DND-41 (cell line): ENCODE measurements around the gene SPATA19.
A peak's percentile ranks its signal among the peaks of the same experiment; 100 is the strongest.

ENCODE experiments used
- ATAC-seq: fragments of 200-7000 bp; cut with Tn5 transposase; 3 replicates; pipeline ENCODE4 v1.9.1; 2021; ENCODE audit warnings: low read depth; ENCODE audit not compliant: insufficient read depth
- DNase-seq: peaks from one replicate; pipeline ENCODE4 v3.0.0-alpha.2; 2020
- H2AFZ ChIP-seq: 2 replicates; pipeline ENCODE4 v1.6.0; 2012; ENCODE audit warnings: low read depth, low read length
- H3K27ac ChIP-seq: 2 replicates; pipeline ENCODE4 v1.5.1; 2012; ENCODE audit warnings: low read length, inconsistent platforms
- H3K27me3 ChIP-seq: fragments of 200-600 bp; sonication (generic); 2 replicates; pipeline ENCODE4 v1.6.0; 2012; ENCODE audit warnings: low read length, mild to moderate bottlenecking, inconsistent platforms; ENCODE audit not compliant: insufficient read depth, poor library complexity
- H3K36me3 ChIP-seq: 2 replicates; pipeline ENCODE4 v1.5.1; 2012; ENCODE audit warnings: low read length, inconsistent platforms; ENCODE audit not compliant: insufficient read depth
- H3K4me1 ChIP-seq: 2 replicates; pipeline ENCODE4 v1.5.1; 2012; ENCODE audit warnings: mild to moderate bottlenecking, low read length; ENCODE audit not compliant: insufficient read depth
- H3K4me2 ChIP-seq: 2 replicates; pipeline ENCODE4 v1.6.0; 2012; ENCODE audit warnings: mild to moderate bottlenecking, moderate library complexity, low read length, inconsistent platforms; ENCODE audit not compliant: insufficient read depth
- H3K4me3 ChIP-seq, 2 experiments: fragments of 200-600 bp in 1 of 2; shearing (Covaris generic) in 1 of 2; 2 replicates each; pipeline ENCODE4 v1.5.1; 2012 to 2016; ENCODE audit warnings: inconsistent platforms in 2 of 2, low read length in 2 of 2, mild to moderate bottlenecking in 2 of 2, low read depth in 1 of 2, moderate library complexity in 1 of 2
- H3K79me2 ChIP-seq: 2 replicates; pipeline ENCODE4 v1.6.0; 2012; ENCODE audit warnings: low read length, inconsistent platforms; ENCODE audit not compliant: insufficient read depth
- H3K9ac ChIP-seq: 2 replicates; pipeline ENCODE4 v1.6.0; 2012; ENCODE audit warnings: low read depth, mild to moderate bottlenecking, inconsistent platforms, low read length, moderate library complexity
- H3K9me3 ChIP-seq: 2 replicates; pipeline ENCODE4 v1.5.1; 2012; ENCODE audit warnings: low read length, moderate library complexity, mild to moderate bottlenecking, inconsistent platforms; ENCODE audit not compliant: insufficient read depth, severe bottlenecking
- H4K20me1 ChIP-seq: 2 replicates; pipeline ENCODE4 v1.6.0; 2012; ENCODE audit warnings: low read length; ENCODE audit not compliant: insufficient read depth
- EZH2 ChIP-seq: IDR thresholded peaks from 3 replicates; pipeline ENCODE4 v1.6.1; 2012; ENCODE audit warnings: borderline replicate concordance, low read depth, mild to moderate bottlenecking, moderate library complexity, low read length, inconsistent platforms; ENCODE audit not compliant: severe bottlenecking
- TF ChIP-seq, protein P1 (sequence below): IDR thresholded peaks from 2 replicates; pipeline ENCODE4 v1.5.1; 2012; ENCODE audit warnings: borderline replicate concordance, low read length, moderate library complexity, mild to moderate bottlenecking; ENCODE audit not compliant: poor library complexity, severe bottlenecking; ENCODE audit errors: extremely low read depth

Gene SPATA19

DNA sequence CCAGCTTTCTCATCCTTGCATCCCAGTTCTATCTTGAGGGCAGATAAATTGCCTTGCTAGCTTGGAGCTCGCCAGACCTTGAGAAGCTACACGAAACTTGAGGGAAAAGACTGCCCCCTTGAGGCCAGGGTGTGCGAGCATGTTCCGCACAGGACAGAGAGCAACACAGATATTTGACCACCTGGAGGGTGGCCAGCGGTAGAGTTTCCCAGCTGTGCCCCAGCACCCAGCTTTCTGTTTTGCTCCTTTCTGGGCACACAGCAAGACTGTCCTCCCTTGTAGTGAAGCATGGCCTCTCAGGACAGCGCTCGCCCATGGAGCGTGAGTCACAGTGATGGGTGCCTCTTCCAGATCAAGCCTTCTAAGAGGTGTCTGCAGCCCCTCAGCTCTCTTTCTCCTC lies 23.5 kb downstream of the SPATA19 start:
- no peak overlapping the region for H3K4me3 ChIP-seq
- no peak overlapping the region for H3K4me2 ChIP-seq
- no peak overlapping the region for H2AFZ ChIP-seq
- H3K9me3 ChIP-seq: no peaks in the 10 kb centered on the region
- peaks cover 9% of the 10 kb centered on the region for H3K27me3 ChIP-seq
- H3K9ac ChIP-seq: no peak overlapping the region
- H3K4me1 ChIP-seq: no peaks in the 10 kb centered on the region
- no peak for TF ChIP-seq EZH2
- TF ChIP-seq, protein P1, sequence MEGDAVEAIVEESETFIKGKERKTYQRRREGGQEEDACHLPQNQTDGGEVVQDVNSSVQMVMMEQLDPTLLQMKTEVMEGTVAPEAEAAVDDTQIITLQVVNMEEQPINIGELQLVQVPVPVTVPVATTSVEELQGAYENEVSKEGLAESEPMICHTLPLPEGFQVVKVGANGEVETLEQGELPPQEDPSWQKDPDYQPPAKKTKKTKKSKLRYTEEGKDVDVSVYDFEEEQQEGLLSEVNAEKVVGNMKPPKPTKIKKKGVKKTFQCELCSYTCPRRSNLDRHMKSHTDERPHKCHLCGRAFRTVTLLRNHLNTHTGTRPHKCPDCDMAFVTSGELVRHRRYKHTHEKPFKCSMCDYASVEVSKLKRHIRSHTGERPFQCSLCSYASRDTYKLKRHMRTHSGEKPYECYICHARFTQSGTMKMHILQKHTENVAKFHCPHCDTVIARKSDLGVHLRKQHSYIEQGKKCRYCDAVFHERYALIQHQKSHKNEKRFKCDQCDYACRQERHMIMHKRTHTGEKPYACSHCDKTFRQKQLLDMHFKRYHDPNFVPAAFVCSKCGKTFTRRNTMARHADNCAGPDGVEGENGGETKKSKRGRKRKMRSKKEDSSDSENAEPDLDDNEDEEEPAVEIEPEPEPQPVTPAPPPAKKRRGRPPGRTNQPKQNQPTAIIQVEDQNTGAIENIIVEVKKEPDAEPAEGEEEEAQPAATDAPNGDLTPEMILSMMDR: peak; percentile 90
- no peaks in the 10 kb centered on the region for H3K79me2 ChIP-seq
- no peaks in the 10 kb centered on the region for H3K36me3 ChIP-seq
- DNase-seq (peak; percentile 49), ATAC-seq (peak; percentile 58; the same call in 2 of the 3 replicates)
- peaks cover 7% of the 10 kb centered on the region; the same call in 1 of the 2 replicates for H4K20me1 ChIP-seq
- H3K27ac ChIP-seq: no peak overlapping the region

DNA sequence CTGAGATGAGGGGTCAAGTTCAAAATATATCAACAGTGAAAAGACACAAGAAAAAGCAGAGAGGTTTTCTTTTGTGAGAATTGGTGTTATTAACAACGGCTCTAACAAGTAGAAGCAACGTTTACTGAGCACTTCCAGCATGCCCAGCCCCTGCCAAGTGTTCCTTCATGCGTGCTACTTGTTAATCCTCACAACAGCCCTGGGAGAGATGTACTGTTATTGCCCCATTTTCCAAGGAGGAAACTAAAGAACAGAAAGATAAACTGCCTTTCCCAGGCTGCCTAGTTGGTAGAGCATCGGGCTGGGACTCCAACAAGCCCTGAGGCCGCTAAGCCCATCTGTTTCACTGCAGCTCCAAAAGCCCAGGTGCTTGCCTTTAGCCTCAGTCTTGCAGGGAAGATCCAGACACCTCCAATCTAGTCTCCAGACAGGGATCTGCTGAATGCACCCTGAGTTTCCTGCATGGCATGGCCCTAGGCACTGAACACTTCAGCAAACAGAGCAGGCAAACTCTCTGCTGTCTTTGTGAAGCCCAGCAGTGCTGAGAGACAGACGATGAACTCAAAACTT lies 25.5 kb downstream of the SPATA19 start:
- Histone ChIP-seq H3K9ac (no peak overlapping the region), H3K4me2 (no peak overlapping the region), H3K27me3 (peaks cover 16% of the 10 kb centered on the region), H3K36me3 (no peaks in the 10 kb centered on the region), H4K20me1 (peaks cover 7% of the 10 kb centered on the region; the same call in 1 of the 2 replicates), H3K4me1 (no peaks in the 10 kb centered on the region), H3K4me3 (no peak overlapping the region), H3K79me2 (no peaks in the 10 kb centered on the region), H3K9me3 (no peaks in the 10 kb centered on the region), H2AFZ (no peak overlapping the region), H3K27ac (no peak overlapping the region)
- no peak for ATAC-seq
- no peak for TF ChIP-seq EZH2
- TF ChIP-seq, protein P1: no peak
- DNase-seq: no peak

DNA sequence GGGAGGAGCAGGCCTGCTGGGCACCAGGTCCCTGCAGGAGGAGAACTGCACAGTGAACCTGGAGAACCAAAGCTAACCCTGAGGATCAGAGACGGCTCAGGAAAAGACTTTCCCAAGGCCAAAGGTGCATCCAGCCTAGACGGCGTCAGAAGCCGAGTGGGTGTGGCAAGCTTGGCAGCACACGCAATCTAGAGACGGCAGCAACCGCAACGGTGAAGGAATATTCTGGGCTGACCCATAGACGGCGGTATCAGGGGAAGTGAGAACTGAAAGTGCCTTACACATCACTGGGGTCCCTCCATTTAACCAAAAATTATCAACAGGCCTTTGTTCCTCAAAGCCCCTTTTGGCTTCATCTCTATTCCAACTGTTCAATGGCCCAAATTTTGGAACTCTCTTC lies 26.2 kb downstream of the SPATA19 start:
- peaks cover 7% of the 10 kb centered on the region; the same call in 1 of the 2 replicates for H4K20me1 ChIP-seq
- H3K4me1 ChIP-seq: no peaks in the 10 kb centered on the region
- no peak overlapping the region for H3K27ac ChIP-seq
- no peak for DNase-seq
- no peak overlapping the region for H3K9ac ChIP-seq
- H3K4me3 ChIP-seq: no peak overlapping the region
- H3K4me2 ChIP-seq: no peak overlapping the region
- no peak overlapping the region for H2AFZ ChIP-seq
- H3K9me3 ChIP-seq: no peaks in the 10 kb centered on the region
- no peaks in the 10 kb centered on the region for H3K36me3 ChIP-seq
- peaks cover 21% of the 10 kb centered on the region for H3K27me3 ChIP-seq
- ATAC-seq: no peak
- TF ChIP-seq, protein P1: no peak
- TF ChIP-seq EZH2: no peak
- no peaks in the 10 kb centered on the region for H3K79me2 ChIP-seq
